ENCODE measurements around the gene TDRD1.

TDRD1 gene

DNA sequence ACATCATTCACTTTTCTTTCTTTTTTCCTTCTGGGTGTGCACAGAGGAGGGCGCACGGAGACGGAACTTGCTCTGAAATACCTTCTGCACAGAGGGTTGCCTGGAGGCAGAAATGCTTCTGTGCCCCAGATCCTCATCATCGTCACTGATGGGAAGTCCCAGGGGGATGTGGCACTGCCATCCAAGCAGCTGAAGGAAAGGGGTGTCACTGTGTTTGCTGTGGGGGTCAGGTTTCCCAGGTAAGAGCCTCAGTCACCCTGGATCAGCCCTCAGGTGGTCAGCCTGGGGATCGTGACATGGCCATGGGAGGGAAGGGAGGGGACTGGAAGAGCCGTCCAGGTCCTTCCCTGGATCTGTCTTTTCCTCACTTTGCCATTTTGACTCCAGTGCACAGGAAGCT, 93.5 kb downstream of the TDRD1 start:
- no peak for DNase-seq

GRCh38 chr10:114273910-114274309, 94.8 kb downstream of the TDRD1 start:
- no peak for DNase-seq

DNA sequence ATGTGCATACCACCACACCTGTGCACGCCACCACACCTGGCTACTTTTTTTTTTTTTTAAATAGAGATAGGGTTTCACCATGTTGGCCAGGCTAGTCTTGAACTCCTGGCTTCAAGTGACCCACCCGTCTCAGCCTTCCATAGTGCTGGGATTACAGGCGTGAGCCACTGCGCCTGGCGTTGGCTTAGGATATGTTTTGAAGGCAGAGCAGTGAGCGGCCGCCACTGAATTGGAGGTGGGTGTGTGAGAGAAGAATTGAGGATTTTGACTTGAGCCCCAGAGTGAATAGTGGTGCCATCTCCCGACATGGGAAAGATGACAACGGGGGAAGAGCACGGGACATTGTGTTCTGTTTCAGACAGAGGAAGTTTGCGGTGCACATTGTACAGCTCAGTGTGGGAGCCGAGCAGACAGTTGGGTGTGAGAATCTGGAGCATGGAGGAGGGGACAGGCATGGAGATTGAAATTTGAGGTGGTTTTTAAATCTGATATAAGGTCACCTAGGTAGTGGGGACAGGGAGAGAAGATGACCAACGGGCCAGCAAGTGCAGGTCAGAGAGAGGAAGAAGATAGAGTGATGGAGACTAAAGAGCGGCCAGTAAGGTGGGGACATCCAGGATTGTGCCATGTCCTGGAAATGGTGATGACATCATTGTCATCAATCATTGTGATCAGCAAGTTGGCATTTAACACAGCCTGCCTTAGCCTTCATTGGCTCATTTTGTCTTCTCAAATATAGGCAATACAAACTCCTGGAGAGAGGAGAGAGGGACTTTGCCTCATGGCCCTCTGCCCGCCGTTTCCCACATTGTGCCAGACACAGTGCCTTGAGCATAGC, 95.7 kb downstream of the TDRD1 start:
- no peak for DNase-seq

- no peak for DNase-seq
These were observed 96.9 kb downstream of the TDRD1 start for GRCh38 chr10:114276066-114276465.

GRCh38 chr10:114276671-114277070, 97.5 kb downstream of the TDRD1 start:
- no peak for DNase-seq

GRCh38 chr10:114278140-114278883, 99.2 kb downstream of the TDRD1 start:
- no peak for DNase-seq

DNA sequence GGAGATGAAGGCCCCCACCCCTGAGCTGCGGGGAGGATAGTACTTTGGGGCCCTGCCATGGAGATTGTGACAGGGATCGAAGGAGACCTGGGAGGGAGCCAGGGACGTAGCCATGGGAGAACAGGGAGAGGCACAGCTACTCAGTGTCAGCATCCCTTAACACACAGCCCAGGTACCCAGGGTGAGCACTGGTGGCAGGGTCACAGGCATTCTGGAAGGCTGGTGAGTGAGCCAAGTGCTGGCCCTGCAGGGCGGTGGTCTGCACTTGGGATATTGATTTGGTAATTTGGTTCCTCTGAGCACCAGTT, 99.7 kb downstream of the TDRD1 start:
- no peak for DNase-seq

DNA sequence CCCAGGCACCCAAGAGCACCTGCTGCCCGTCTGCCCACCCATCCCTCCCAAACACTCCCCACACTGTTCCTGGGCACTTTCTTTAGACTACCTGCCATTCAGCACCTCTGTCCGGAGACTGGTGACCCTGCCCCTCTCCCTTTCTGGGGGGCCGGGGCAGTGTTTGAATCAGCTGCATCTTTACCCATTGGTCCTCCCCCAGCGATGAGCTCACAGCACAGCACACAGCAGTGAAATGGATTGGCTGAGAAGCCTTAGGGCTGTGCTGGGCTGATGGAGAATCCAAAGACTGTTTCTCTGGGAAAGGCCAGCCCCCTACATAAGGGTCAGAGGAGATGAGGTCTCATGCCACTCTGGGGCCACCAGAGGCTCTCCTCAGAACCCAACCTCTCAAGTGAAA, 100.1 kb downstream of the TDRD1 start:
- DNase-seq: no peak

DNA sequence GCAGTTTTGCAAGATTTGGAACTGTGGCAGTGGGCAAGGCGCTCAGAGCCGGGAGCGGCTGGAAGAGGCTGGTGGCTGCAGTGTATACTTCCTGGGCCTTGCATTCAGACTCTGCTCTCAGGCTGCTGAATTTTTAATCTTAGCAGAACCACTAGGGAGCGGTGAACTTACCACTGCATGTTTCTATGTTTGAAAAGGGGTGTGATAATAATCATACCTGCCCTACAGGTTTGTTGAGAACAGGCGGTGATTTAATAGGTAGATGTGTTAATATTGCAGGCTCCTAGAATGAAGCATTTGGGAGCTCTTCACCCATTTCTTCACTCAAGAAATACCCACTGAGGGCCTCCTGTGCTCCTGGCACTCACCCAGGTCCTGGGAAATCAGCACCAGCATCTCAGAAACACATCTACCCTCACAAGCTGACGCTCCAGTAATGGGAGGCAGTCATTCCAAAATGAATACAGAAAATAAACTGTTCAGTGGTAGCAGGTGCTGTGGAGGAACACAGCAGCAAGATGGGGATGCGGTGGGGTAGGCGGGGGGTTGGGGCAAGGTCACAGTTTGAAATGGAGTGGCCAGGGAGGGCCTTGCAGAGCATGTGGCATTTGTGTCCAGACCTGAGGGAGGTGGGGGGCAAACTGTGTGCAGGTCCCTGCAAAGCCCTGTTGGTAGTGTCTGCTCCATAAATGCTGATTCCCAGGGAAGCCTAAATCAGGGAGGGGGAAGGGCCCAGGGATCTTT, 100.9 kb downstream of the TDRD1 start:
- DNase-seq: no peak

DNA sequence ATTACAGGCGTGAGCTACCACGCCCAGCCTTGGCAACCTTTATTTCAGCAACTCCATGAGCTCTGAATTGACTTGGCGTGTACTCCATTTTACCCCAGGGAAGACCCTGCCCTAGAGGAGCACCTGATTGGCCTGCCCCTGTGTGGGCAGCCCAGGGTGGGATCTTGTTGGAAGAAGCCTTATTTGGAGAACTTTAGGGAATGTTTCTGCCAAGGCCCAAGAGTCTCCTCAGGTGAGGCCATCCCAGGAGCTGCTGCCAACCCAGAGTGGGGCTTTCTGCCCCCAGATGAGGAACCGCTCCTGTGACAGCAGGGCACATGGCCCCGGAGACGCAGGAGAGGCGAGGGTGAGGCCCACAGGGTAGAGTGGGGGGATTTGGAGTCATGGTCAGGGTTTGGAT, 101.9 kb downstream of the TDRD1 start:
- no peak for DNase-seq

DNA sequence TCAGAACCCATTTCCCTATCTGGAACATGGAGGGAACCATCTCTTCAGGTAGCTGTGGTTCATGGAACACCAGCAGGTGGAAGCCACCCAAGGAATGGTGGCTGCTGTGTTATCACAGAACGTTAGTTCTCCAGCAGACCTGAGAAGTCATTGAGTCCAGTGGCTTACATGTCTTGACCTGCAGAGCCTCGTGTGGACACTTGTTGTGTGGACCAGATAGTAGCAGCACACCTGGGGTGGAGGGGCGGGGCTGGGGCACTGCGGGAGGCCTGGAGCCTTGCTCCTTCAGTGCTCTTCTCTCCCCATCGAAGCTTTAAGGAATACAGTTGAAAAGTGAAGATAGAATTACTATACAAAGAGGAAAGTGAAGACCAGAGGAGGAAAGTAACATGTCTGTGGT, 102.3 kb downstream of the TDRD1 start:
- DNase-seq: no peak

Data from NCI-H526 treated with DMSO at 0.1 percent for 48 hours (cell line).